HG03135 (cell line): ENCODE results near the gene LMAN1.

Experiments
- ATAC-seq: cut with Tn5 transposase; IDR thresholded peaks from one replicate; pipeline ENCODE4 v1.9.1; 2021; ENCODE audit warnings: mild to moderate bottlenecking, moderate library complexity; ENCODE audit not compliant: unreplicated experiment

LMAN1 gene

GRCh38 chr18:59306640-59307039 is 52.4 kb downstream of the LMAN1 start:
- no peak for ATAC-seq

DNA sequence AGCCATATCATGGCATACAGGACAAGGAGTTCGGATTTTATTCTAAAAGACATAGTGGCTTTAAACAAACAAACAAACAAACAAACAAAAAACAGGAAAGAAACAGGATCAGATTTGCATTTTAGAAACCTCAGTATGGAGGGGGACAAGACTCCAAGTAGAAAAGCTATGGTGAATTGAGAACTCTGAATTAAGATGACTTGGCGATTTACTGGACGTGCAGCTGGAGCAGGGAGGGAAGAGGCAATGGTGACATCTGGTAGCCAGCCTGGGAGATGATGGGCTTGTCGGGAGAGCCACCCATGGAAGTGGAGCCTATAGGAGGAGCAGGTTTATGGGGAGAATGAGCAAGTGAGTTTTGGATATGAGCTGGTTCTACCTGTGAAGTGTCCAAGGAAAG is 53.8 kb downstream of the LMAN1 start:
- ATAC-seq = no peak

GRCh38 chr18:59303656-59304195 is 55.3 kb downstream of the LMAN1 start:
- no peak for ATAC-seq

GRCh38 chr18:59303006-59303405 is 56.1 kb downstream of the LMAN1 start:
- ATAC-seq = no peak

DNA sequence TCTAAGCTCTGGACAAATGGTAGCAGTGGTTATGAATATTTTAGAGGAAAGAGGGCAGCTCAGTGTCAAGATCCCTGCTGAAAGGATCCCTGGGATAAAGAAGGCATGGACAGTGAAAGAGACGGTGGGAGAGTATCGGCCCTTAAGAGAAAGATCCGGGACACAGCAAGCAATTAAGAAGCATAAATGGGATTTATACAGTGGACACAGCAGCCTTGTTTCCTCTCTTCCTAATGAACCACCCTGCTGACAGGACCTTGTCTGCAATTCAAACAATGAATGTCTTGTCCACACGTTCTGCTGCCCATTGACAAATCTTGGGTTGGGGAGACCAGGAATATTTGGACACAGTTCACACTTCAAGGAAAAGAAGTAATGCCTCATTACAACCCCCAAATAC is 57.1 kb downstream of the LMAN1 start:
- no peak for ATAC-seq

GRCh38 chr18:59300676-59301285 is 58.3 kb downstream of the LMAN1 start:
- ATAC-seq = no peak

GRCh38 chr18:59298871-59299270 is 60.2 kb downstream of the LMAN1 start:
- ATAC-seq = no peak

GRCh38 chr18:59293317-59293716 is 65.7 kb downstream of the LMAN1 start:
- ATAC-seq = no peak

DNA sequence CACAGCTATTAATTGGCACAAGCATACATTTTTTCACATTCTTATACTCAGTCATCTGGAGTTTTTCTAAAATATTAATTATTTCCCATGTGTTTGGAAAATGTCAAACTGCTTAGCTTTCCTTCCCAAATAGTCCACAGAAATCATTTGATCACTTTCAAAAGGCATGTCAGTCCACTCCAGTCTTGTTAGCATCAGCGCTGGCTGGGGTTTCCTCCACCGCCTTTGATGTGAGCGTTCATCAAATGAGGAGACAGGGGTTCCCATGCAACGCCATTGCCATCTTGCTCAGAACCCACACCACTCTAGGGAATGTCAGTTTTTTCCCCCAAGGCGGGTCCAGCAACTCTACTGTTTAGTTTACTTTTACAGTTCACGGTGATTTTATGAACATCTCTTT is 72.7 kb downstream of the LMAN1 start:
- ATAC-seq = no peak

DNA sequence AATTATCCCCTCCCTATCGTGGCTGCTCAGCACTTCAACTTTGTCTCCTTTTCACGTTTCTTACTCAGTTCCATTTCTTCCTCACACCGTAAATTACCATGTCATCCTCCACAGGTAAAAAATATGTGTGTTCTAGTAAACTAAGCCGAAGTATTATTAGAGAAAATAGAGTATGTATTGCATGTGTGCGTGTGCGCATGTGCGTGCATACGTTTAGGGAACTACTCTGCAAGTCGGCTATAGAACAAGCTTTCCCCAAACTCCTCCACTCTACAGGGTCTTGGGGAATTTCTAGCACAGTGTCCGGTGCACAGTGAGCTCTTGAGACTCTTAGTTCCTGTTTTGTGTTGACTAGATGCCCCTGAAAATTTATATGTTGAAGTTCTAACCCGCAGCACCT is 76.7 kb downstream of the LMAN1 start:
- ATAC-seq = no peak

DNA sequence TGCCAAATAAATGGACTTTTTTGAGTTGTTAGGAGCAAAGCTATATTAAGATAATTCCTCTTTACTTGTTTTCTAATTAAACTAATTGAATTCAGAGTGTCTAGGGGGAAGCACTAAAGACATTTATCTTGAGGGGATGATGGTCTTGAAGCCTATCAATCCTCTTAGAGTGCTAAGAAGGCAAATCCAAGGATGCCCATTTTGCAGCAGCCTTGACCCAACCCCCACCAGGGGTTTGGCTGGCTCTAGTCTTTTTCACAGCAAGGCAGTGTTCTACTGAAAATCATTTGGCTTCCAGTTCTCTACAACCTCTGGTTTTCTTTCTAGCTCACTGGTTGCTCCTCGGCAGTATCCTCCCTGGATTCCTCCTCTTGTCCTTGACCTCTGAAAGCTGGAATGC is 79.3 kb downstream of the LMAN1 start:
- ATAC-seq = no peak

GRCh38 chr18:59279193-59279592 is 79.9 kb downstream of the LMAN1 start:
- ATAC-seq = no peak

- no peak for ATAC-seq
Observed at GRCh38 chr18:59278793-59279192, 80.3 kb downstream of the LMAN1 start.
